SKM-1 (cell line): Measurements from ENCODE around the gene WDCP.
"Not testable (repeated sequence)": the region's sequence is repeated elsewhere in the genome, so short reads cannot be mapped to it uniquely, and the experiment has no call there.

Experiments
- DNase-seq: peaks from one replicate; lab custom pipeline; 2025; ENCODE audit not compliant: unreplicated experiment; lab: John Stamatoyannopoulos, UW

Gene WDCP

GRCh38 chr2:24065341-24065740, 18.1 kb upstream of the WDCP start:
- no peak for DNase-seq

GRCh38 chr2:24058564-24059271, 11.5 kb upstream of the WDCP start:
- no peak for DNase-seq

- no peak for DNase-seq
Observed at GRCh38 chr2:24055750-24056149, 8.6 kb upstream of the WDCP start.

GRCh38 chr2:24054366-24055010, 7.3 kb upstream of the WDCP start:
- no peak for DNase-seq

GRCh38 chr2:24052951-24053350, 5.8 kb upstream of the WDCP start:
- DNase-seq: no peak

GRCh38 chr2:24051833-24052232, 4.6 kb upstream of the WDCP start:
- no peak for DNase-seq

- no peak for DNase-seq
Observed at GRCh38 chr2:24050041-24050979, 3.1 kb upstream of the WDCP start.

GRCh38 chr2:24049485-24050021, 2.4 kb upstream of the WDCP start, which contains the start of gene FKBP1B:
FKBP1B (plus strand) TSS chr2:24049741; CDS start chr2:24049850, 109 bp downstream.
- no peak for DNase-seq

- no peak for DNase-seq
Observed at GRCh38 chr2:24048769-24049484, 1.7 kb upstream of the WDCP start.

- no peak for DNase-seq
Observed at GRCh38 chr2:24047703-24048033, 477 bp upstream of the WDCP start.

GRCh38 chr2:24046599-24046929, 627 bp downstream of the WDCP start:
- DNase-seq: no peak

- no peak for DNase-seq
Observed at GRCh38 chr2:24045511-24046508, 1.4 kb downstream of the WDCP start.

GRCh38 chr2:24043133-24043532, 4.1 kb downstream of the WDCP start:
- DNase-seq: not testable (repeated sequence)

- no peak for DNase-seq
Observed at GRCh38 chr2:24040511-24040910, 6.7 kb downstream of the WDCP start.

GRCh38 chr2:24038786-24039499, 8.2 kb downstream of the WDCP start:
- no peak for DNase-seq

- no peak for DNase-seq
Observed at GRCh38 chr2:24026233-24026632, 21.0 kb downstream of the WDCP start.

GRCh38 chr2:24024996-24025663, 22.1 kb downstream of the WDCP start:
- DNase-seq: no peak

- DNase-seq: no peak
Observed at GRCh38 chr2:24024018-24024417, 23.2 kb downstream of the WDCP start.
